HG02623 (cell line): ENCODE data around the gene PSMG1.

Experiments used
- ATAC-seq: cut with Tn5 transposase; IDR thresholded peaks from one replicate; pipeline ENCODE4 v1.9.1; 2021; ENCODE audit warnings: moderate library complexity; ENCODE audit not compliant: unreplicated experiment

PSMG1 gene

GRCh38 chr21:39189857-39190604 is 6.8 kb upstream of the PSMG1 start:
- ATAC-seq = no peak

- ATAC-seq = no peak
These were observed 5.4 kb upstream of the PSMG1 start for GRCh38 chr21:39188521-39189139.

GRCh38 chr21:39187141-39187540 is 3.9 kb upstream of the PSMG1 start:
- ATAC-seq = no peak

GRCh38 chr21:39186676-39187075 is 3.4 kb upstream of the PSMG1 start:
- no peak for ATAC-seq

- ATAC-seq = no peak
These were observed 1.9 kb upstream of the PSMG1 start for GRCh38 chr21:39185157-39185556.

GRCh38 chr21:39184050-39184980 is 1.1 kb upstream of the PSMG1 start:
- no peak for ATAC-seq

- ATAC-seq = peak; percentile 31
These were observed 573 bp downstream of the PSMG1 start for GRCh38 chr21:39182484-39183271.

- ATAC-seq = no peak
These were observed 1.2 kb downstream of the PSMG1 start for GRCh38 chr21:39182016-39182415.

GRCh38 chr21:39181205-39181818 is 1.9 kb downstream of the PSMG1 start:
- no peak for ATAC-seq

- no peak for ATAC-seq
These were observed 2.7 kb downstream of the PSMG1 start for GRCh38 chr21:39180429-39181019.

- no peak for ATAC-seq
These were observed 4.8 kb downstream of the PSMG1 start for GRCh38 chr21:39178421-39178820.

GRCh38 chr21:39176271-39176709 is 7.0 kb downstream of the PSMG1 start:
- ATAC-seq = no peak

GRCh38 chr21:39175665-39176064 is 7.6 kb downstream of the PSMG1 start:
- ATAC-seq = no peak

- no peak for ATAC-seq
These were observed 8.1 kb downstream of the PSMG1 start for GRCh38 chr21:39175154-39175553.

- ATAC-seq = no peak
These were observed 9.3 kb downstream of the PSMG1 start for GRCh38 chr21:39173716-39174680.

- ATAC-seq = no peak
These were observed 13.3 kb downstream of the PSMG1 start for GRCh38 chr21:39169906-39170305.

GRCh38 chr21:39168800-39169199 is 14.5 kb downstream of the PSMG1 start:
- no peak for ATAC-seq

GRCh38 chr21:39164523-39164922 is 18.7 kb downstream of the PSMG1 start:
- ATAC-seq = no peak

GRCh38 chr21:39161064-39161463 is 22.2 kb downstream of the PSMG1 start:
- no peak for ATAC-seq
